ENCODE results near the gene PPIP5K1.

PPIP5K1 gene

GRCh38 chr15:43522247-43522646 lies 67.8 kb downstream of the PPIP5K1 start:
- H3K9me3 ChIP-seq (ENCODE audit: severe bottlenecking) = no peaks in the 10 kb centered on the region
- H3K27ac ChIP-seq = no peak overlapping the region
- no peak overlapping the region for H3K4me3 ChIP-seq (ENCODE audit: low read depth, low read length)
- H3K36me3 ChIP-seq = peaks cover 46% of the 10 kb centered on the region
- no peaks in the 10 kb centered on the region for H3K27me3 ChIP-seq (ENCODE audit: insufficient read depth, low read depth, severe bottlenecking)
- no peak for TF ChIP-seq CTCF (IDR thresholded peaks at IDR 0.05; ENCODE audit: low read depth, low read length)
- DNase-seq = no peak

- Histone ChIP-seq H3K4me3 (ENCODE audit: low read depth, low read length) (no peak overlapping the region), H3K27ac (no peak overlapping the region), H3K27me3 (ENCODE audit: insufficient read depth, low read depth, severe bottlenecking) (no peaks in the 10 kb centered on the region), H3K36me3 (peaks cover 46% of the 10 kb centered on the region), H3K9me3 (ENCODE audit: severe bottlenecking) (no peaks in the 10 kb centered on the region)
- no peak for DNase-seq
- TF ChIP-seq CTCF (IDR thresholded peaks at IDR 0.05; ENCODE audit: low read depth, low read length) = no peak
Measured at GRCh38 chr15:43521419-43521818, 68.6 kb downstream of the PPIP5K1 start.

- Histone ChIP-seq H3K36me3 (peaks cover 44% of the 10 kb centered on the region), H3K9me3 (ENCODE audit: severe bottlenecking) (no peaks in the 10 kb centered on the region), H3K27ac (no peak overlapping the region), H3K27me3 (ENCODE audit: insufficient read depth, low read depth, severe bottlenecking) (no peaks in the 10 kb centered on the region), H3K4me3 (ENCODE audit: low read depth, low read length) (no peak overlapping the region)
- TF ChIP-seq CTCF (IDR thresholded peaks at IDR 0.05; ENCODE audit: low read depth, low read length) = no peak
- DNase-seq = no peak
Measured at GRCh38 chr15:43520138-43520537, 69.9 kb downstream of the PPIP5K1 start.

- no peak for TF ChIP-seq CTCF (IDR thresholded peaks at IDR 0.05; ENCODE audit: low read depth, low read length)
- peak overlapping the region; percentile 51; the same call in 1 of the 2 replicates for H3K4me3 ChIP-seq (ENCODE audit: low read depth, low read length)
- peak overlapping the region; percentile 42 for H3K27ac ChIP-seq
- peaks cover 38% of the 10 kb centered on the region for H3K36me3 ChIP-seq
- no peak for DNase-seq
- no peaks in the 10 kb centered on the region for H3K9me3 ChIP-seq (ENCODE audit: severe bottlenecking)
- H3K27me3 ChIP-seq (ENCODE audit: insufficient read depth, low read depth, severe bottlenecking) = no peaks in the 10 kb centered on the region
Measured at GRCh38 chr15:43519196-43519595, 70.8 kb downstream of the PPIP5K1 start.

GRCh38 chr15:43518197-43518761 lies 71.7 kb downstream of the PPIP5K1 start:
- Histone ChIP-seq H3K36me3 (peaks cover 29% of the 10 kb centered on the region), H3K9me3 (ENCODE audit: severe bottlenecking) (no peaks in the 10 kb centered on the region), H3K27me3 (ENCODE audit: insufficient read depth, low read depth, severe bottlenecking) (no peaks in the 10 kb centered on the region), H3K27ac (peak overlapping the region; percentile 88), H3K4me3 (ENCODE audit: low read depth, low read length) (peak overlapping the region; percentile 51)
- DNase-seq = peak; percentile 65
- no peak for TF ChIP-seq CTCF (IDR thresholded peaks at IDR 0.05; ENCODE audit: low read depth, low read length)
